Glomerular endothelial cell (primary cell): ENCODE results near the gene PPP2R3A. TPM values are rescaled to one million over a fixed set of nuclear protein-coding genes. Genes with fewer than 3 reads are reported as not detected.

ENCODE experiments used
- DNase-seq: peaks from one replicate; pipeline ENCODE4 v3.0.0-alpha.2; 2011; ENCODE audit warnings: low read depth, low spot score; ENCODE audit errors: extremely low read depth
- total RNA-seq: library from RNA; depleted of rRNA; stranded (reverse); fragments of >200 nt; gene quantifications from 2 replicates; pipeline ENCODE4 v1.2.3, GENCODE V29; 2015

PPP2R3A gene
- total RNA-seq, 1 donor from 2014 or later: 15.9 TPM

DNA sequence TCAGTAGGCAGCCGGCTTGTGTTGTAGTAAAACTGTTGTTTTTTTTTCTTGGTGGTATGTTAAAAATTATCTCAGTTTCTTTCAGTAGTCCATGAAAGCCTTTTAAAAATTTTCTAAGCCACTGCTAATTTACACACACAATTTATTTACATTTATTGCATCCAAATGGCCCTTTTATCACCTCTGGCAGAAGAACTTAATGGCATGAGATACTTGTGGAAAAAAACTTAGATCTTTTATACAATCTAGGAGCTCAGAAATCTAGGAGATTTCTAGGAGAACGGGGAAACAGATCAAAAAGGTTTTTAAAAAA is 1.4 kb downstream of the PPP2R3A start:
- DNase-seq: no peak

DNA sequence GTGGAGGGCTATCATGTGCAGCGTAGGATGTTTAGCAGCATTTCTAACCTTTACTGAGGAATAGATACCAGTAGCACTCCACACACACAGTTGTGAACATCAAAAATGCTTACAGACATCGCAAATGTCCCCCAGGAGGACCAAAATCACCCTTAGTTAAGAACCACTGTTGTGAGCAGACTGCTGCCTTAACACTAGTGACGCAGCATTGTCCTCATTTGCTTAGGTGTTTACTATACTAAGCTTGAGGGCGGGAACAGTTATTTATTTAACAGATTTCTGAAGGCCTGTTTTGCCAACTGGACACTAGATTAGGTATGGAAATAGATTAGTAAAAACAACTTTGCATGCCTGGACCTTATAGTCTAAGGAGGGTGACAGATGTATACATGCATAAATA is 2.3 kb downstream of the PPP2R3A start:
- no peak for DNase-seq

- DNase-seq: no peak
These were observed 5.1 kb downstream of the PPP2R3A start for GRCh38 chr3:135970506-135971116.

- DNase-seq: no peak
These were observed 8.3 kb downstream of the PPP2R3A start for GRCh38 chr3:135973841-135974240.

DNA sequence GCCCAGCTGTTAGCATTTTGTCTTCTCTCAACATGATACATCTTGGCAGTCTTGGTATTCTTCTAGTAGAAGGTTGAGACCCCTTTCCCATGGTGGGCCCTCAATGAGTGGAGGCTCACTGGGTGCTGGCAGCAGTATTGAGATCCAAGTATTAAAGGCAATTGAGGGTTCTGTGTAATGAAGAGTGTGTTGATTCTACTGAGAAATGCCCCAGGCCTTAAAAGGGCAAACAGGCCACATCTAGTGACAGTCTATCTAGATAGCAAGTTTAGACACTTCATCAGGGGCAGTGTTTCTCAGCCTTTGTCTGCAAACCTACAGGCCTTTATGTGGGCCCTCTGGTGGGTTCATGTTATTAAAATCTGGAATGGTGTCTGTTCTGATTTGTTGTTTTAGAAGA is 9.5 kb downstream of the PPP2R3A start:
- DNase-seq: no peak

GRCh38 chr3:135975536-135975935 is 10.0 kb downstream of the PPP2R3A start:
- DNase-seq: no peak

- no peak for DNase-seq
These were observed 14.8 kb downstream of the PPP2R3A start for GRCh38 chr3:135980343-135980742.

- no peak for DNase-seq
These were observed 16.3 kb downstream of the PPP2R3A start for GRCh38 chr3:135981701-135982403.

DNA sequence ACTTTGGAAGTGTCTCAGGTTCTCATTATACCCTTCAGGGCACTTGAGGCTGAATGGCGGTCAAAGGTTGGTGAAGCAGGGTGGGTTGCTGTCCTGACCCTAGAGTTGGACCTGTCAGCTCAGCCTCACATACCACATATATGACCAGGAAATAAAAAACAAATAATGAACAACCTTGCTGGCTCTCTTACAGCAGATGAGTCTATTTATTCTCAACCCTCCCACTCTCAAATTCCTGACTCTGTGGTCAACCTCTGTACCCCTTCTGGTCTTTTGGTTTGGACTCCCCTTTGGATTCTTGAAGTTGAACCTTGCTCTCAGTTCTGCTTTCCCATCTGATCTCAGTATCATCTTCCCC is 16.9 kb downstream of the PPP2R3A start:
- DNase-seq: no peak

GRCh38 chr3:135982922-135983581 is 17.5 kb downstream of the PPP2R3A start:
- no peak for DNase-seq

DNA sequence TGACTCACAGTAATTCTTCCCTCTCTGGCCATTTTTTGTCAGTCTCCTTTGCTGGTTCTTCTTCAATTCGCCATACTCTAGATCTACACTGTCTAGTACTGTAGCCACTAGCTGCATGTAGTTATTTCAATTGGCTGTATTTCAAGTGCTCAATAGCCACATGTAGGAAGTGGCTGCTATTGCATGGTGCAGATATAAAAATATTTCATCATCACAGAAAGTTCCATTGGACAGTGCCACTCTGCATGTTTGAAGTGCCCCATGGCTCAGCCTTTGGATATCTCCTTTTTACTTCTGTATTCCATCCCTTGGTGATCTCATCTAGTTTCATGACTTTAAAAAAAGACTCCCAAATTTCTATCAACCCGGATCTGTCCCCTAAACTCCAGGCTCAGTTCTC is 22.1 kb downstream of the PPP2R3A start:
- no peak for DNase-seq

GRCh38 chr3:135989242-135989641 is 23.7 kb downstream of the PPP2R3A start:
- DNase-seq: no peak

GRCh38 chr3:135990903-135991302 is 25.4 kb downstream of the PPP2R3A start:
- DNase-seq: no peak

DNA sequence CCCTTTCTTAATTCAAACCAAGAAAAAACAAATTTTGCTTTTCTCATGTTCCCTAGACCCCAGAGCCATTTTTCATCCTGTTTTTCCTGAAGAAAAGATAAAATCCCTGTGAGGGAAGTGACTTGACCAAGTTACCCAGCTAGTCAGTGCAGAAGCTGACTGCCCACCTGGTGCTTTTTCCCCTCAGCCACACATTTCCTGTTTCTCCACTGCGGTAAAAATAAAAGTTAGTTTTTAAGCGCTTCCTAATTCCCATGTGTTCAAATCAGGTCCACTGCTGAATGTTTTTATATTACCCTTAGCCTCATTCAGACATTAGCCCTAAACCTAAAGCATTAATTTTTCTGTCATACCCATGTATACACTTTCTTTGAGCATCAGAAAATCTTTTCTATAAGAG is 26.1 kb downstream of the PPP2R3A start:
- DNase-seq: peak; percentile 7

DNA sequence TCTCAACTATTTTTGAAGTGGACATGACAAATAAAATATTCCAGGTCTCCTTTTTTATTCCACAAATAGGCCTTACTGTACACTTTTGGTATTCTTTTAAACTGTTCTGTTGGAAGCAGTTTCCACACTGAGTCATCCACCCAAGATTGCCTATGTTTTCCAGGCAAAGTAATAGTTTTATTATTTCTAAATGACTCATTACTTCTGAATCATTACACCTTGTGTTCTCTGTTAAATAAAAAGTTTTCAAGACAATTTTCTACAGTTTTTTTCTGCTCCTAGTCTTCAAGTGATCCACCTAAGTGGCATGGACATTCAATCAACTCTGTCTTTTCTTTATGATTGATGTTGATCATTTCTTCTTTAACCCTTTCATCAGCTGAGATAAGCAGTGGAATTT is 26.5 kb downstream of the PPP2R3A start:
- DNase-seq: peak; percentile 77

- DNase-seq: no peak
These were observed 29.3 kb downstream of the PPP2R3A start for GRCh38 chr3:135994708-135995337.

DNA sequence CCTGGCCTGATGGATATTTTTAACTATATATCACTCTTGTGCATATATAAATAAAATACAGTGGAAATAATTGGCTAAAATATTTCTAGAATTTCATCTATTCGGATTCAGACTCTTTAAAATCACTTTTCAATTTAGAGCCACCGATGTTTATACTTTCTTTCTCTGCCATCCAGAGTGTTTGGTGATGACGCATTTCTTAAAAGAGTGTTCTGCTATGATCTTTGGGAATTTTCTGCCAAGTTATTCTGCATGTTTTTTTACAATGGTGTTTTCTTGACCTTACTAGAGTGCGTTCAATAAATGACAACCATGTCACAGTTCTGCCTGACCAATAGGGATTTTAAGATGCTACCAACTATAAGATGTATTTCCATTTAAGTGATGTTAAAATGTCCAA is 30.2 kb downstream of the PPP2R3A start:
- DNase-seq: no peak

- no peak for DNase-seq
These were observed 32.2 kb downstream of the PPP2R3A start for GRCh38 chr3:135997554-135998320.

GRCh38 chr3:136008221-136008620 is 42.7 kb downstream of the PPP2R3A start:
- no peak for DNase-seq

- no peak for DNase-seq
These were observed 43.4 kb downstream of the PPP2R3A start for GRCh38 chr3:136008732-136009470.
